ENCODE data around the gene PPP2R2B. TPM values are rescaled to one million over a fixed set of nuclear protein-coding genes. Genes with fewer than 3 reads are reported as not detected.

The PPP2R2B gene
- total RNA-seq, 1 donor from 2014 or later, result 136 TPM

Small RNA genes within 50 kb of the gene (small RNA-seq; reads per million reads assigned to genes)
- gene RN7SL791P, result not detected
